Endothelial cell of umbilical vein (primary cell): ENCODE measurements around the gene KCTD13. TPM values are rescaled to one million over a fixed set of nuclear protein-coding genes. Genes with fewer than 3 reads are reported as not detected.
"Not testable (repeated sequence)": the region's sequence is repeated elsewhere in the genome, so short reads cannot be mapped to it uniquely, and the experiment has no call there.

Experiments used
- BruUV-seq: library from RNA; stranded (reverse); fragments of 400-500 nt; replicated peaks from 2 replicates; lab custom pipeline; 2021; lab: Mats Ljungman, UMichigan
- CTCF ChIA-PET: fragments of 300-600, 350-600 bp; sonication (Branson Sonifier 250); formaldehyde crosslinking; loops from one replicate; lab custom pipeline; 2021; ENCODE audit warnings: antibody characterized with exemption, inconsistent platforms; lab: Charles Lee
- POLR2A ChIA-PET: fragments of 300-600, 350-600 bp; sonication (Branson Sonifier 250); formaldehyde crosslinking; loops from one replicate; lab custom pipeline; 2021; ENCODE audit warnings: antibody characterized with exemption, inconsistent platforms; lab: Charles Lee
- DNase-seq: peaks from one replicate; pipeline ENCODE4 v3.0.0-alpha.2; 2011; ENCODE audit warnings: low read depth, low spot score
- FAIRE-seq: peaks from 2 replicates; lab custom pipeline; 2011; peaks lifted over from hg19 to GRCh38; lab: Jason Lieb, UNC
- H2AFZ ChIP-seq: 2 replicates; pipeline ENCODE4 v1.6.0; 2012; ENCODE audit warnings: low read depth, low read length, control low read depth, inconsistent platforms
- H3K27ac ChIP-seq: 2 replicates; pipeline ENCODE4 v1.5.1; 2011; ENCODE audit warnings: low read depth, mild to moderate bottlenecking, control low read depth, low read length, moderate library complexity; ENCODE audit not compliant: insufficient read depth
- H3K27me3 ChIP-seq, 2 experiments: 2 replicates each; pipeline versions ENCODE4 v1.6.0 to v1.6.1; 2011; ENCODE audit warnings: low read length in 2 of 2, mixed read lengths in 1 of 2; ENCODE audit not compliant: control insufficient read depth in 2 of 2, insufficient read depth in 2 of 2
- H3K36me3 ChIP-seq, 2 experiments: 2 replicates in 1 of 2; 3 replicates in 1 of 2; pipeline ENCODE4 v1.5.1; 2011; ENCODE audit warnings: low read length in 2 of 2, mild to moderate bottlenecking in 1 of 2, moderate library complexity in 1 of 2; ENCODE audit not compliant: control insufficient read depth in 2 of 2, insufficient read depth in 2 of 2; ENCODE audit errors: extremely low read depth in 1 of 2
- H3K4me1 ChIP-seq: 3 replicates; pipeline ENCODE4 v1.5.1; 2011; ENCODE audit warnings: mild to moderate bottlenecking, low read length; ENCODE audit not compliant: control insufficient read depth, insufficient read depth; ENCODE audit errors: extremely low read depth
- H3K4me2 ChIP-seq: 2 replicates; pipeline ENCODE4 v1.6.1; 2011; ENCODE audit warnings: low read length, control low read depth, mixed read lengths; ENCODE audit not compliant: insufficient read depth
- H3K4me3 ChIP-seq, 3 experiments: fragments of 200-600 bp in 1 of 3; sonication (generic), shearing (Covaris generic) in 1 of 3; replicated peaks in 1 of 3; 2 replicates each; pipeline ENCODE4 v1.5.1; 2011 to 2016; ENCODE audit warnings: control low read depth in 3 of 3, low read length in 3 of 3, mild to moderate bottlenecking in 2 of 3, inconsistent platforms in 1 of 3, low read depth in 1 of 3, moderate library complexity in 1 of 3; ENCODE audit not compliant: insufficient read depth in 1 of 3
- H3K79me2 ChIP-seq: 2 replicates; pipeline ENCODE4 v1.6.0; 2012; ENCODE audit warnings: low read length, inconsistent platforms; ENCODE audit not compliant: control insufficient read depth, insufficient read depth
- H3K9ac ChIP-seq: replicated peaks from 2 replicates; pipeline ENCODE3; 2011; ENCODE audit warnings: low read length, control low read depth; ENCODE audit not compliant: insufficient read depth; ENCODE audit errors: extremely low read depth
- H3K9me1 ChIP-seq: replicated peaks from 3 replicates; pipeline ENCODE4 v1.6.0; 2011; ENCODE audit warnings: mild to moderate bottlenecking, low read length; ENCODE audit not compliant: control insufficient read depth, insufficient read depth; ENCODE audit errors: extremely low read depth
- H3K9me3 ChIP-seq: replicated peaks from 2 replicates; pipeline ENCODE4 v1.5.1; 2012; ENCODE audit warnings: low read length, inconsistent platforms; ENCODE audit not compliant: control insufficient read depth, insufficient read depth
- H4K20me1 ChIP-seq: replicated peaks from 2 replicates; pipeline ENCODE3; 2011; ENCODE audit warnings: mild to moderate bottlenecking, low read length; ENCODE audit not compliant: control insufficient read depth, insufficient read depth; ENCODE audit errors: extremely low read depth
- EZH2 ChIP-seq: IDR thresholded peaks from 2 replicates; pipeline ENCODE4 v1.6.1; 2012; ENCODE audit warnings: borderline replicate concordance, low read depth, mild to moderate bottlenecking, moderate library complexity, low read length, inconsistent platforms; ENCODE audit not compliant: severe bottlenecking
- JUN ChIP-seq: IDR thresholded peaks from 2 replicates; pipeline ENCODE4 v1.6.1; 2011; ENCODE audit warnings: borderline replicate concordance, low read depth; ENCODE audit not compliant: insufficient read length, insufficient read depth
- MYC ChIP-seq: IDR thresholded peaks from one replicate; pipeline ENCODE4 v1.6.1; 2011; ENCODE audit warnings: mild to moderate bottlenecking, low read depth, low read length
- POLR2A ChIP-seq: IDR thresholded peaks from 2 replicates; pipeline ENCODE4 v1.6.1; 2012; ENCODE audit warnings: low read depth, mild to moderate bottlenecking, control low read depth, low read length
- POLR2AphosphoS5 ChIP-seq: IDR thresholded peaks from 2 replicates; pipeline ENCODE4 v1.6.1; 2012; ENCODE audit warnings: low read depth, mild to moderate bottlenecking, control low read depth, low read length, moderate library complexity; ENCODE audit not compliant: insufficient read depth
- dilution Hi-C: fragments of 300-500 bp; cut with MboI; formaldehyde crosslinking; loops from one replicate; pipeline ENCODE4 v1.15.0; 2019; ENCODE audit warnings: low sequenced_read_pairs; ENCODE audit not compliant: extremely low pct_ligation_motif_present
- intact Hi-C: fragments of 100-400 bp; cut with micrococcal nuclease; formaldehyde crosslinking; loops from one replicate; pipeline ENCODE4 v1.10.0; 2022
- polyA plus RNA-seq, 4 experiments: library from polyadenylated mRNA; depleted of rRNA in 3 of 4; stranded (reverse) in 3 of 4; unstranded in 1 of 4; fragments of >200 nt; gene quantifications; 2 replicates each; pipeline versions ENCODE4 v1.2.1 to v1.2.3, GENCODE V29; 2011 to 2012; ENCODE audit warnings: missing spikeins in 1 of 4
- total RNA-seq: library from RNA; stranded (reverse); gene quantifications from 2 replicates; pipeline ENCODE4 v1.2.3, GENCODE V29; 2021
- TF ChIP-seq, protein P1 (sequence below): IDR thresholded peaks from 2 replicates; pipeline ENCODE4 v1.6.1; 2011; ENCODE audit not compliant: insufficient read depth, insufficient read length

The KCTD13 gene
- total and polyA plus RNA-seq, 2 donors (not counting 3 experiments of a cell fraction or from before 2014, with no cell fraction given), result 22.6 to 24.2 TPM

DNA sequence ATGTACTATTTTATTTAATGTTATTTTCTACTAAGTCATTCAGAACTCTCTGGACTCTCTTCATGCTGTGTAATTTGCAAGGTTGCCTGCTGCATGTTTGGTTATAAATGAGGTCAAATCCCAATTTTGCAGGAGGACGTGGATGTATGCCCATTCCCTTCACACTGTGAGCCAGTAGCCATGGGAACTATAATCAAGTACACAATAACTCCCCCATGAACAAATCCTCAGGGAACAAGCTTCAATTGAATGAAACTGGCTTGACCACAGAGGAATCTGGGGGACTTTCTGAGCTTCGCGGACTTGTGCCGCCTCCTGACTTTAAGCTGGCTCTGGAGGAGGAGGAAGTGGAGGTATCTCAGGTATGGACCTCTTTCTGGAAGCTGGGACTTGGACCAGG, 14.6 kb upstream of the KCTD13 start:
- no peak overlapping the region for H3K4me2 ChIP-seq
- peaks cover 4 to 5% of the 10 kb centered on the region in 2 experiments for H3K27me3 ChIP-seq
- DNase-seq (no peak), FAIRE-seq (no peak)
- H3K79me2 ChIP-seq, result no peaks in the 10 kb centered on the region
- no peak overlapping the region for H3K27ac ChIP-seq
- H3K4me3 ChIP-seq, result no peak overlapping the region
- H3K9ac ChIP-seq, result no peak overlapping the region
- dilution Hi-C loops (no loop called here), intact Hi-C loops (no loop called here)
- H3K9me3 ChIP-seq, result no peaks in the 10 kb centered on the region
- H3K9me1 ChIP-seq, result no peaks in the 10 kb centered on the region
- TF ChIP-seq POLR2AphosphoS5 (no peak), MYC (no peak), POLR2A (no peak), JUN (no peak), EZH2 (no peak)
- TF ChIP-seq, protein P1, sequence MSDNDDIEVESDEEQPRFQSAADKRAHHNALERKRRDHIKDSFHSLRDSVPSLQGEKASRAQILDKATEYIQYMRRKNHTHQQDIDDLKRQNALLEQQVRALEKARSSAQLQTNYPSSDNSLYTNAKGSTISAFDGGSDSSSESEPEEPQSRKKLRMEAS, result no peak
- BruUV-seq, result no TSS peak
- ChIA-PET POLR2A (interaction anchor here (0.5 to 1.2 kb wide), 2 partner anchors 14 to 52 kb away, joined by 3 read pairs; partner anchors contain the start of gene KCTD13), CTCF (interaction anchor here (1.3 kb wide), 1 partner anchor 16 kb away, joined by 3 read pairs; no protein-coding TSS in a partner anchor)
- H2AFZ ChIP-seq, result no peak overlapping the region
- no peaks in the 10 kb centered on the region for H3K4me1 ChIP-seq
- H3K36me3 ChIP-seq, result no peaks in the 10 kb centered on the region
- H4K20me1 ChIP-seq, result no peaks in the 10 kb centered on the region

DNA sequence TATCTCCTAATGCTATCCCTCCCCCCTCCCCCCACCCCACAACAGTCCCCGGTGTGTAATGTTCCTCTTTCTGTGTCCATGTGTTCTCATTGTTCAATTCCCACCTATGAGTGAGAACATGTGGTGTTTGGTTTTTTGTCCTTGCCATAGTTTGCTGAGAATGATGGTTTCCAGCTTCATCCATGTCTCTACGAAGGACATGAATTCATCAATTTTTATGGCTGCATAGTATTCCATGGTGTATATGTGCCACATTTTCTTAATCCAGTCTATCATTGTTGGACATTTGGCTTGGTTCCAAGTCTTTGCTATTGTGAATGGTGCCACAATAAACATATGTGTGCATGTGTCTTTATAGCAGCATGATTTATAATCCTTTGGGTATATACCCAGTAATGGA, 5.7 kb upstream of the KCTD13 start:
- H3K4me3 ChIP-seq, H3K9me1 ChIP-seq, BruUV-seq, FAIRE-seq, H3K36me3 ChIP-seq, H4K20me1 ChIP-seq, H2AFZ ChIP-seq, H3K9ac ChIP-seq, POLR2A ChIA-PET, DNase-seq, H3K4me1 ChIP-seq, CTCF ChIA-PET, H3K27ac ChIP-seq, H3K9me3 ChIP-seq, H3K79me2 ChIP-seq, intact Hi-C loops, dilution Hi-C loops, H3K4me2 ChIP-seq: not testable (repeated sequence)
- peaks cover 11 to 15% of the 10 kb centered on the region in 2 experiments for H3K27me3 ChIP-seq
